ENCODE measurements around the gene PARP1. TPM values are rescaled to one million over a fixed set of nuclear protein-coding genes. Genes with fewer than 3 reads are reported as not detected.
"Not testable (repeated sequence)": the region's sequence is repeated elsewhere in the genome, so short reads cannot be mapped to it uniquely, and the experiment has no call there.

PARP1 gene
- total and polyA plus RNA-seq, 4 donors: 11.9 to 50.0 (median 27.4) TPM

DNA sequence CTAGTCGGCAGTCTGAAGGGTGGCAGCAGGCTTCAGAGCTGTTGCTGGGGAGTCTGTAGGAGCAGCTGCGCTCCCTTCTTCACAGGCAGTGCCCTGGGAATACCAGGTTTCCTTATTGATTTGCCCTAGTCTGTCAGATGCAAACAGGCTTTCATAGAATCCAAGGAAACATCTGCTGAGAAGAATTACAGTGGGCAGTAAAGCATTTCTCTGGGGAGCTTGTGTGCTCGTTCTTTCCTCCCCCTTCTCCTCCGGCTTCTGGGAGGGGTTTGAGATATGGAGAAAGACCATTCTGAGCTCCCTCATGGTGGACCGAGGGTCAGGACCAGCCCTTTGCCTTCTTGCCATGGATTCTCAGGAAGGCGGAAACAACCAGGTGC, 25.4 kb upstream of the PARP1 start:
- H3K4me3 ChIP-seq (ENCODE audit: low read length in 2 of 2): no peak overlapping the region
- ATAC-seq (ENCODE audit: low FRiP score): no peak
- no peaks in the 10 kb centered on the region for H3K9me3 ChIP-seq (ENCODE audit: control insufficient read depth, low read length)
- no peaks in the 10 kb centered on the region for H3K4me1 ChIP-seq (ENCODE audit: control insufficient read depth in 1 of 2, insufficient read depth in 2 of 2, low read length in 2 of 2)
- intact Hi-C loops (cut with DNase I): no loop called here
- H3K27me3 ChIP-seq (ENCODE audit: control insufficient read depth in 1 of 2, insufficient read depth in 2 of 2, low read length in 1 of 2): no peaks in the 10 kb centered on the region
- no peak for DNase-seq
- WGBS, 2 donors: 72 to 74% methylated on average over 6 of the region's 6 CpGs
- H3K36me3 ChIP-seq (ENCODE audit: control insufficient read depth in 1 of 2, insufficient read depth in 2 of 2, low read length in 1 of 2): no peaks in the 10 kb centered on the region
- H3K27ac ChIP-seq (ENCODE audit: low read depth in 1 of 2, low read length in 2 of 2): no peak overlapping the region

DNA sequence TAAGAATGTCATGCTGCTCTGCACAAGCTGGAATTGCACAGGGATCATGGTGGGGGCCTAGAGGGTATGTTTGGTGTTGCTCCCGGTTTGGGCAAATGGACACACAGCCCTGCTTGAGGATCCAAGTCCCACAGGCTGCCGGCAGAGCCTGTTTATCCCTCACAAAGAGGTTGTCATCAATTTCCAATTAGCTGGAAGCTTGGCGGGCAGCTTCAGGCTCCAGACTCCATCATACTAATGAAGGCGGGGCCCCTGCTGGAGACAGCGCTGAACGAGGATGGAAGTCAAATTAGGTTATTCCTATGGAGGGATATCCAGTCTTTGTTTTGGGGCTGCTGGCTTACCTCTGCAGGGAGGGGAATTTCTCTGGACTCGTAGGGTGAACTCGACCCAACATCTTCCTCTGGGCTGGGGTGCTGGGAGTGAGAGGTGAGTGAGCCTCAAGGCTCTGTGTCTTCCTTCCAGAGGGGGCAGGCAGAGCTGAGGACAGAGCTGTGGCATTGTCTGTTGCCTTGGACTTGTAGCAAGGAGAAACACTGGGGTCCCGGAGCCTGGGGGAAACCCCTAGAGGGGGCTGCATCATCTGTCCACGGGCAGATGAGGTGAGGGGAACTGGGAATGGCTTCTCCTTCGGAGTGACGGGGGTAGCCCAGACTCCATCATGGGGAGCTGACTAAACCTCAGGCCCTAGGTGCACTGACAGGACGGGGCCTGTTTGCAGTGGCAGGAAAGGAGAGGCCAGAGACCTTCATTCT, 24.9 kb upstream of the PARP1 start:
- Histone ChIP-seq H3K9me3 (ENCODE audit: control insufficient read depth, low read length) (no peaks in the 10 kb centered on the region), H3K4me1 (ENCODE audit: control insufficient read depth in 1 of 2, insufficient read depth in 2 of 2, low read length in 2 of 2) (no peaks in the 10 kb centered on the region), H3K36me3 (ENCODE audit: control insufficient read depth in 1 of 2, insufficient read depth in 2 of 2, low read length in 1 of 2) (no peaks in the 10 kb centered on the region), H3K27ac (ENCODE audit: low read depth in 1 of 2, low read length in 2 of 2) (no peak overlapping the region), H3K4me3 (ENCODE audit: low read length in 2 of 2) (no peak overlapping the region), H3K27me3 (ENCODE audit: control insufficient read depth in 1 of 2, insufficient read depth in 2 of 2, low read length in 1 of 2) (no peaks in the 10 kb centered on the region)
- intact Hi-C loops (cut with DNase I): no loop called here
- no peak for DNase-seq
- no peak for ATAC-seq (ENCODE audit: low FRiP score)
- WGBS, 2 donors: 83% methylated on average over 13 of the region's 13 CpGs

DNA sequence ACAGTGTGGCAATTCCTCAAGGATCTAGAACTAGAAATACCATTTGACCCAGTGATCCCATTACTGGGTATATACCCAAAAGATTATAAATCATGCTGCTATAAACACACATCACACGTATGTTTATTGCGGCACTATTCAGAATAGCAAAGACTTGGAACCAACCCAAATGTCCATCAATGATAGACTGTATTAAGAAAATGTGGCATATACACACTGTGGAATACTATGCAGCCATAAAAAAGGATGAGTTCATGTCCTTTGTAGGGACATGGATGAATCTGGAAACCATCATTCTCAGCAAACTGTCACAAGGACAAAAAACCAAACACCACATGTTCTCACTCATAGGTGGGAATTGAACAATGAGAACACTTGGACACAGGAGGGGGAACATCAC, 24.0 kb upstream of the PARP1 start:
- H3K4me3 ChIP-seq (ENCODE audit: low read length in 2 of 2); H3K9me3 ChIP-seq (ENCODE audit: control insufficient read depth, low read length); H3K4me1 ChIP-seq (ENCODE audit: control insufficient read depth in 1 of 2, insufficient read depth in 2 of 2, low read length in 2 of 2); ATAC-seq (ENCODE audit: low FRiP score); H3K27ac ChIP-seq (ENCODE audit: low read depth in 1 of 2, low read length in 2 of 2); H3K36me3 ChIP-seq (ENCODE audit: control insufficient read depth in 1 of 2, insufficient read depth in 2 of 2, low read length in 1 of 2); DNase-seq; H3K27me3 ChIP-seq (ENCODE audit: control insufficient read depth in 1 of 2, insufficient read depth in 2 of 2, low read length in 1 of 2); intact Hi-C loops (cut with DNase I): not testable (repeated sequence)
- 91 to 95% methylated on average over 2 of the region's 2 CpGs for WGBS, 2 donors

DNA sequence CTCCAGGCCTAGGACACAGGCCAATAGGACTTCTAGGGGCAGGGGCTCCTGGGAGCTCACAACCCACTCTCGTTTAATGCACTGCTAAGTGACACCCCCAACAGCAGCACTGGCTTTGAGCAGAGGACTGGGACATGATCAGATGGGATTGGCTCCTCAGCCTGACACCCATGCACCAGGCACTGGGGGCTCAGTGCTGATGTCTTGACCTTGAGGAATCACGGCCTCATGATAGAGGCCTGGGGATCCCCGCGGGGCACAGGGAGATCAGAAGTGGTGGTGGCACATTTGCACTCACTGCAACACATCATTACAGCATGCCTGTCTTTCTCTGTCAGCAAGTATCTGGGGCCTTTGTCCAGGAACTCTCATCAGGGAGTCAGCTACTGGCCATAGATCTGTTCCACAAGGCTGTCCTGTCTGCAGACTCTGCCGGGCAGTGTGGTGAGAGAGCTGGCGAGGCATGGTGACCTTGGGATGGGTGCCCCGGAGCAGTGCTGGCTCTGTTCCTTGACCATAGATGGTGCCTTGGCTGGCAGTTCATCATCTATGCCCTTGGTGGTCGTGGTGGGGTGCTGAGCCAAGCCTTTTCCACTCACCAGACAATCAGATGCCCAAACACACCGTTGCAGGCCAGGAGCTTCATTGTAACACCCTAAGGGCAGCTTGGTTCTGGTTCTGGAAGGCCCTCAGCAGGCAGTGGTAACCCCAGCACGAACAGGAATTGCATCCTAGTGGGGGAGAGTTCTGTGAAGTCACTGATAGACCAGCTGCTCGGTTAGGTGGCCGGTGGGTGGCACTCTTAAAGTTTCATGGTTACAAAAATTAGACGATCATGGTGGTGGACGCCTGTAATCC, 22.2 kb upstream of the PARP1 start:
- Histone ChIP-seq H3K27me3 (ENCODE audit: control insufficient read depth in 1 of 2, insufficient read depth in 2 of 2, low read length in 1 of 2) (no peaks in the 10 kb centered on the region), H3K36me3 (ENCODE audit: control insufficient read depth in 1 of 2, insufficient read depth in 2 of 2, low read length in 1 of 2) (no peaks in the 10 kb centered on the region), H3K4me3 (ENCODE audit: low read length in 2 of 2) (no peak overlapping the region), H3K27ac (ENCODE audit: low read depth in 1 of 2, low read length in 2 of 2) (no peak overlapping the region), H3K9me3 (ENCODE audit: control insufficient read depth, low read length) (no peaks in the 10 kb centered on the region), H3K4me1 (ENCODE audit: control insufficient read depth in 1 of 2, insufficient read depth in 2 of 2, low read length in 2 of 2) (no peaks in the 10 kb centered on the region)
- 85 to 86% methylated on average over 14 of the region's 14 CpGs for WGBS, 2 donors
- intact Hi-C loops (cut with DNase I): loop anchor here in 1 of 2 donors (10.0 kb wide), 1 partner anchor 175 kb away; no protein-coding TSS in a partner anchor
- ATAC-seq (ENCODE audit: low FRiP score) (no peak), DNase-seq (no peak)

DNA sequence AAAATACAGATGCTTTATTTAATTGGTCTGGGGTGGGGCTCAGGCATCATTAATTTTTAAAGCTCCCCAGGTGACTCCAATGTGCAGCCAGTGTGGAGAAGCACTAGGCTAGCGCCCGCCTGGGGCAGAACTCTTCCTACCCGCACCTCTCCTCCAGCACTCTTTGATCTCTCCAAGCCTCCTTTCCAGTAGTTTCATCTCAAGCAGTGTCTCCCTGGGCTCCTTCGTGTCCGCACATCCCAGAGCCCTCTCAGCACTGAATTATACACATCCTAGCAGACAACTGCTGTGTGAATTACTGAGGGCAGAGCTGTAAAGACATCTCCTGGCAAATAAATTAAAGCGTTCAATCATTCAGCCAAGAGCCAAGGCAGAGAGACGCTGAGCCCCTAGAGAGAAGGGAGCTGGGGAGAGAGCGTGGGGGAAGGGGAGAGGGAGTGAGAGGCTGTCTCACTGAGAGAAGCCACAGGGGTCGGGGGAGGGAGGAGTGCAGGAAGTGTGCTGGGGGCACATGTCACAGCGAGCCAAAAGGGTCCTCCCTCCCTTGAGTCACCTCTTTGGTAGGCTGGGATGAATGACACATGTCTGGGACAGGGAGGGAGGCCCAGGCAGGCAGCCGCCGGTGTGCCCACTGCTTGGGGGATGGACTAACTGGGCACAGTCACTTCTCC, 21.0 kb upstream of the PARP1 start:
- intact Hi-C loops (cut with DNase I): loop anchor here in 1 of 2 donors (10.0 kb wide), 1 partner anchor 176 kb away; no protein-coding TSS in a partner anchor
- H3K9me3 ChIP-seq (ENCODE audit: control insufficient read depth, low read length): no peaks in the 10 kb centered on the region
- no peak for DNase-seq
- no peak for ATAC-seq (ENCODE audit: low FRiP score)
- WGBS, 2 donors: 70 to 73% methylated on average over 11 to 12 of the region's 12 CpGs
- no peak overlapping the region for H3K27ac ChIP-seq (ENCODE audit: low read depth in 1 of 2, low read length in 2 of 2)
- no peaks in the 10 kb centered on the region for H3K36me3 ChIP-seq (ENCODE audit: control insufficient read depth in 1 of 2, insufficient read depth in 2 of 2, low read length in 1 of 2)
- no peaks in the 10 kb centered on the region for H3K4me1 ChIP-seq (ENCODE audit: control insufficient read depth in 1 of 2, insufficient read depth in 2 of 2, low read length in 2 of 2)
- no peak overlapping the region for H3K4me3 ChIP-seq (ENCODE audit: low read length in 2 of 2)
- H3K27me3 ChIP-seq (ENCODE audit: control insufficient read depth in 1 of 2, insufficient read depth in 2 of 2, low read length in 1 of 2): no peaks in the 10 kb centered on the region

DNA sequence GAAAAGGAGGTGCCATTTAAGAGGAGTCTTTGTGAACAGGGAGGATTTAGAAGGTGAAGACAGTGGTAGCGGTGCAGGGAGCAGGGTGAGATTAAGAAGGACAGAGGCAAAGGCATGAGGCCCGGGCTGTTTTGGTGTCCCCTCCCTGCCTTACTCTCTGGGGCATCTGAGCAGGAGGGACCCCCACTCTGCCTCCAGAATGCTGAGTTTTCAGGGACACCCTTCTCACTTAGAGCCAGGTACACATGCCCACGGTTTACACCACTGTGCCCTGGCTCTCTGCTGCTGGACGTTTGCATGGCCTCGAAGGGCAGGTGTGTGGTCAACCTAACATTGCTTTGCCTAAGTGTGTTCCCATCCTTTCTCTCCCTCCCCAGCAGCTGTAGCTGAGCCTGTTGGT, 20.5 kb upstream of the PARP1 start:
- H3K36me3 ChIP-seq (ENCODE audit: control insufficient read depth in 1 of 2, insufficient read depth in 2 of 2, low read length in 1 of 2): no peaks in the 10 kb centered on the region
- H3K27me3 ChIP-seq (ENCODE audit: control insufficient read depth in 1 of 2, insufficient read depth in 2 of 2, low read length in 1 of 2): no peaks in the 10 kb centered on the region
- H3K27ac ChIP-seq (ENCODE audit: low read depth in 1 of 2, low read length in 2 of 2): no peak overlapping the region
- no peaks in the 10 kb centered on the region for H3K4me1 ChIP-seq (ENCODE audit: control insufficient read depth in 1 of 2, insufficient read depth in 2 of 2, low read length in 2 of 2)
- H3K4me3 ChIP-seq (ENCODE audit: low read length in 2 of 2): no peak overlapping the region
- DNase-seq (no peak), ATAC-seq (ENCODE audit: low FRiP score) (no peak)
- H3K9me3 ChIP-seq (ENCODE audit: control insufficient read depth, low read length): no peaks in the 10 kb centered on the region
- intact Hi-C loops (cut with DNase I): loop anchor here in 1 of 2 donors (10.0 kb wide), 1 partner anchor 176 kb away; no protein-coding TSS in a partner anchor
- 80 to 81% methylated on average over 5 of the region's 5 CpGs for WGBS, 2 donors

DNA sequence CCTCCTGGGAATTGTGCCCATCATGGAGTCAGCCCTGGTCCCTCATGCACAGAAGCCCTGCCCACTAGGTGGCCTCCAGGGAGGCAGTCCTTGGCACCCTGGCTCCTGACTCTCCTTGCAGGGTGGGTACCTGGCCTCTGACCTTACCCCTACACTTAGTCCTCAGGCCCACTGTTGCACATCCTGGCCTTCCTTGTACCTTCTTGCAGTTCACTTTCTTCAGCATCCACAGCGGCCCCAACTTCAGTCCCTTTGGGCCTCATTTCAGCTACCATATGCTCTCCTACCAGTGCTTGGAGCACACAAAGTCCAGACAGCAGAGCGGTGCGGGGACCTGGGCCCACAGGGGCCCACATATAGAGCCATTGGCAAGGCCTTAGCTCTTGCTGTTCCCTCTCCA, 19.2 kb upstream of the PARP1 start:
- intact Hi-C loops (cut with DNase I): loop anchor here in 1 of 2 donors (10.0 kb wide), 1 partner anchor 178 kb away; no protein-coding TSS in a partner anchor
- ATAC-seq (ENCODE audit: low FRiP score): no peak
- no peak for DNase-seq
- H3K27ac ChIP-seq (ENCODE audit: low read depth in 1 of 2, low read length in 2 of 2): no peak overlapping the region
- WGBS, 2 donors: 97 to 98% methylated on average over 3 of the region's 3 CpGs
- no peaks in the 10 kb centered on the region for H3K9me3 ChIP-seq (ENCODE audit: control insufficient read depth, low read length)
- H3K4me1 ChIP-seq (ENCODE audit: control insufficient read depth in 1 of 2, insufficient read depth in 2 of 2, low read length in 2 of 2): no peaks in the 10 kb centered on the region
- H3K4me3 ChIP-seq (ENCODE audit: low read length in 2 of 2): no peak overlapping the region
- H3K36me3 ChIP-seq (ENCODE audit: control insufficient read depth in 1 of 2, insufficient read depth in 2 of 2, low read length in 1 of 2): no peaks in the 10 kb centered on the region
- no peaks in the 10 kb centered on the region for H3K27me3 ChIP-seq (ENCODE audit: control insufficient read depth in 1 of 2, insufficient read depth in 2 of 2, low read length in 1 of 2)

DNA sequence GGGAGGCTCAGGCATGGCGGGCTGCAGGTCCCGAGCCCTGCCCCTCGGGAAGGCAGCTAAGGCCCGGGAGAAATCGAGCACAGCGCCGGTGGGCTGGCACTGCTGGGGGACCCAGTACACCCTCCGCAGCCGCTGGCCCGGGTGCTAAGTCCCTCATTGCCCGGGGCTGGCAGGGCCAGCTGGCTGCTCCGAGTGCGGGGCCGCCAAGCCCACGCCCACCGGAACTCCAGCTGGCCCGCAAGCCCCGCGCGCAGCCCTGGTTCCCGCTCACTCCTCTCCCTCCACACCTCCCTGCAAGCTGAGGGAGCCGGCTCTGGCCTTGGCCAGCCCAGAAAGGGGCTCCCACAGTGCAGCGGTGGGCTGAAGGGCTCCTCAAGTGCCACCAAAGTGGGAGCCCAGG, 18.5 kb upstream of the PARP1 start:
- DNase-seq; H3K4me3 ChIP-seq (ENCODE audit: low read length in 2 of 2); ATAC-seq (ENCODE audit: low FRiP score); H3K36me3 ChIP-seq (ENCODE audit: control insufficient read depth in 1 of 2, insufficient read depth in 2 of 2, low read length in 1 of 2); H3K27me3 ChIP-seq (ENCODE audit: control insufficient read depth in 1 of 2, insufficient read depth in 2 of 2, low read length in 1 of 2); H3K9me3 ChIP-seq (ENCODE audit: control insufficient read depth, low read length); H3K4me1 ChIP-seq (ENCODE audit: control insufficient read depth in 1 of 2, insufficient read depth in 2 of 2, low read length in 2 of 2); H3K27ac ChIP-seq (ENCODE audit: low read depth in 1 of 2, low read length in 2 of 2): not testable (repeated sequence)
- intact Hi-C loops (cut with DNase I): loop anchor here in 1 of 2 donors (10.0 kb wide), 1 partner anchor 178 kb away; no protein-coding TSS in a partner anchor
- 94 to 96% methylated on average over 16 to 22 of the region's 23 CpGs for WGBS, 2 donors
